WTC11 (cell line): ENCODE results near the gene CABP1.
"Not testable (repeated sequence)": the region's sequence is repeated elsewhere in the genome, so short reads cannot be mapped to it uniquely, and the experiment has no call there.

Experiments
- NR3C1 ChIP-seq: sonication (generic); formaldehyde crosslinking; conservative IDR thresholded peaks from 2 replicates; pipeline ENCODE4 v1.8.1; 2023; ENCODE audit warnings: low read depth, mild to moderate bottlenecking, missing genetic modification reagents
- TF ChIP-seq, protein P1 (sequence below): sonication (generic); formaldehyde crosslinking; IDR thresholded peaks from 2 replicates; pipeline ENCODE4 v1.8.0; 2023; ENCODE audit warnings: missing genetic modification reagents, mild to moderate bottlenecking, borderline replicate concordance
- TF ChIP-seq, protein P2 (sequence below): fragments of 200-600 bp; IDR thresholded peaks from 2 replicates; pipeline ENCODE4 v1.8.0; 2022; ENCODE audit warnings: antibody characterized with exemption

DNA sequence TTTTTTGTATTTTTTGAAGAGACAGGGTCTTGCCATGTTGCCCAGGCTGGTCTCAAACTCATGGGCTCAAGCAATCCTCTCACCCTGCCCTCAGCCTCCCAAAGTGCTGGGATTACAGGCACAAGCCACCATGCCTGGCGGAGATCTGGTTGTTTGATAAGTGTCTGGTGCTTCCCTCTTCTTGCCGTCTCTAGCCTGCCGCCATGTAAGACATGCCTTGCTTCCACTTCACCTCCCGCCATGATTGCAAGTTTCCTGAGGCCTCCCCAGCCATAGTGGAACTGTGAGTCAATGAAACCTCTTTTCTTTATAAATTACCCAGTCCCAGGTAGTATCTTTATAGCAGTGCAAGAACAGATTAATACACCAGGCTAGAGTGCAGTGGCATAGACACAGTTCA lies 22.7 kb upstream of the CABP1 start:
- TF ChIP-seq, protein P1, sequence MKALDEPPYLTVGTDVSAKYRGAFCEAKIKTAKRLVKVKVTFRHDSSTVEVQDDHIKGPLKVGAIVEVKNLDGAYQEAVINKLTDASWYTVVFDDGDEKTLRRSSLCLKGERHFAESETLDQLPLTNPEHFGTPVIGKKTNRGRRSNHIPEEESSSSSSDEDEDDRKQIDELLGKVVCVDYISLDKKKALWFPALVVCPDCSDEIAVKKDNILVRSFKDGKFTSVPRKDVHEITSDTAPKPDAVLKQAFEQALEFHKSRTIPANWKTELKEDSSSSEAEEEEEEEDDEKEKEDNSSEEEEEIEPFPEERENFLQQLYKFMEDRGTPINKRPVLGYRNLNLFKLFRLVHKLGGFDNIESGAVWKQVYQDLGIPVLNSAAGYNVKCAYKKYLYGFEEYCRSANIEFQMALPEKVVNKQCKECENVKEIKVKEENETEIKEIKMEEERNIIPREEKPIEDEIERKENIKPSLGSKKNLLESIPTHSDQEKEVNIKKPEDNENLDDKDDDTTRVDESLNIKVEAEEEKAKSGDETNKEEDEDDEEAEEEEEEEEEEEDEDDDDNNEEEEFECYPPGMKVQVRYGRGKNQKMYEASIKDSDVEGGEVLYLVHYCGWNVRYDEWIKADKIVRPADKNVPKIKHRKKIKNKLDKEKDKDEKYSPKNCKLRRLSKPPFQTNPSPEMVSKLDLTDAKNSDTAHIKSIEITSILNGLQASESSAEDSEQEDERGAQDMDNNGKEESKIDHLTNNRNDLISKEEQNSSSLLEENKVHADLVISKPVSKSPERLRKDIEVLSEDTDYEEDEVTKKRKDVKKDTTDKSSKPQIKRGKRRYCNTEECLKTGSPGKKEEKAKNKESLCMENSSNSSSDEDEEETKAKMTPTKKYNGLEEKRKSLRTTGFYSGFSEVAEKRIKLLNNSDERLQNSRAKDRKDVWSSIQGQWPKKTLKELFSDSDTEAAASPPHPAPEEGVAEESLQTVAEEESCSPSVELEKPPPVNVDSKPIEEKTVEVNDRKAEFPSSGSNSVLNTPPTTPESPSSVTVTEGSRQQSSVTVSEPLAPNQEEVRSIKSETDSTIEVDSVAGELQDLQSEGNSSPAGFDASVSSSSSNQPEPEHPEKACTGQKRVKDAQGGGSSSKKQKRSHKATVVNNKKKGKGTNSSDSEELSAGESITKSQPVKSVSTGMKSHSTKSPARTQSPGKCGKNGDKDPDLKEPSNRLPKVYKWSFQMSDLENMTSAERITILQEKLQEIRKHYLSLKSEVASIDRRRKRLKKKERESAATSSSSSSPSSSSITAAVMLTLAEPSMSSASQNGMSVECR (CRISPR knock-in tag): not testable (repeated sequence)
- TF ChIP-seq, protein P2, sequence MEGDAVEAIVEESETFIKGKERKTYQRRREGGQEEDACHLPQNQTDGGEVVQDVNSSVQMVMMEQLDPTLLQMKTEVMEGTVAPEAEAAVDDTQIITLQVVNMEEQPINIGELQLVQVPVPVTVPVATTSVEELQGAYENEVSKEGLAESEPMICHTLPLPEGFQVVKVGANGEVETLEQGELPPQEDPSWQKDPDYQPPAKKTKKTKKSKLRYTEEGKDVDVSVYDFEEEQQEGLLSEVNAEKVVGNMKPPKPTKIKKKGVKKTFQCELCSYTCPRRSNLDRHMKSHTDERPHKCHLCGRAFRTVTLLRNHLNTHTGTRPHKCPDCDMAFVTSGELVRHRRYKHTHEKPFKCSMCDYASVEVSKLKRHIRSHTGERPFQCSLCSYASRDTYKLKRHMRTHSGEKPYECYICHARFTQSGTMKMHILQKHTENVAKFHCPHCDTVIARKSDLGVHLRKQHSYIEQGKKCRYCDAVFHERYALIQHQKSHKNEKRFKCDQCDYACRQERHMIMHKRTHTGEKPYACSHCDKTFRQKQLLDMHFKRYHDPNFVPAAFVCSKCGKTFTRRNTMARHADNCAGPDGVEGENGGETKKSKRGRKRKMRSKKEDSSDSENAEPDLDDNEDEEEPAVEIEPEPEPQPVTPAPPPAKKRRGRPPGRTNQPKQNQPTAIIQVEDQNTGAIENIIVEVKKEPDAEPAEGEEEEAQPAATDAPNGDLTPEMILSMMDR: not testable (repeated sequence)
- not testable (repeated sequence) for TF ChIP-seq NR3C1
